Measurements from ENCODE around the gene PCSK7.

PCSK7 gene

GRCh38 chr11:117205211-117205818, 26.6 kb downstream of the PCSK7 start:
- TF ChIP-seq FOXP2 (optimal IDR thresholded peaks at IDR 0.05; ENCODE audit: control extremely low read depth, extremely low read length, insufficient read depth) (no peak), POLR2AphosphoS5 (IDR thresholded peaks at IDR 0.05; ENCODE audit: borderline replicate concordance, low read depth, low read length) (no peak), EZH2 (IDR thresholded peaks at IDR 0.05) (no peak)
- Histone ChIP-seq H3K36me3 (ENCODE audit: insufficient read depth, low read length) (no peaks in the 10 kb centered on the region), H3K9me3 (ENCODE audit: low read depth, low read length) (no peaks in the 10 kb centered on the region), H3K9ac (ENCODE audit: insufficient read length) (no peak overlapping the region), H3K27ac (no peak overlapping the region), H3K4me3 (no peak overlapping the region)
- no peak for DNase-seq (ENCODE audit: low read depth, low spot score)

- Histone ChIP-seq H3K36me3 (ENCODE audit: insufficient read depth, low read length) (no peaks in the 10 kb centered on the region), H3K27ac (no peak overlapping the region), H3K9ac (ENCODE audit: insufficient read length) (no peak overlapping the region), H3K4me3 (no peak overlapping the region), H3K9me3 (ENCODE audit: low read depth, low read length) (no peaks in the 10 kb centered on the region)
- TF ChIP-seq FOXP2 (optimal IDR thresholded peaks at IDR 0.05; ENCODE audit: control extremely low read depth, extremely low read length, insufficient read depth) (no peak), POLR2AphosphoS5 (IDR thresholded peaks at IDR 0.05; ENCODE audit: borderline replicate concordance, low read depth, low read length) (no peak), EZH2 (IDR thresholded peaks at IDR 0.05) (no peak)
- no peak for DNase-seq (ENCODE audit: low read depth, low spot score)
Measured at GRCh38 chr11:117204283-117205080, 27.4 kb downstream of the PCSK7 start.

DNA sequence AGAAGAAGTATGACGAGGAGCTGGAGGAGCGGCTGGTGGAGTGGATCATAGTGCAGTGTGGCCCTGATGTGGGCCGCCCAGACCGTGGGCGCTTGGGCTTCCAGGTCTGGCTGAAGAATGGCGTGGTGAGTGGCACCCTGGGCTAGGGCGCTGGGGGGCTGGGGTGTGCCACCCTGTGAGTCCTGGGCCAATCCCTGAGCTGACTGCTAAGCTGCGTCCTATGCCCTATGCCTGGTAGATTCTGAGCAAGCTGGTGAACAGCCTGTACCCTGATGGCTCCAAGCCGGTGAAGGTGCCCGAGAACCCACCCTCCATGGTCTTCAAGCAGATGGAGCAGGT, 28.8 kb downstream of the PCSK7 start:
- H3K27ac ChIP-seq: no peak overlapping the region
- no peak overlapping the region for H3K9ac ChIP-seq (ENCODE audit: insufficient read length)
- no peaks in the 10 kb centered on the region for H3K9me3 ChIP-seq (ENCODE audit: low read depth, low read length)
- TF ChIP-seq FOXP2 (optimal IDR thresholded peaks at IDR 0.05; ENCODE audit: control extremely low read depth, extremely low read length, insufficient read depth) (no peak), EZH2 (IDR thresholded peaks at IDR 0.05) (no peak), POLR2AphosphoS5 (IDR thresholded peaks at IDR 0.05; ENCODE audit: borderline replicate concordance, low read depth, low read length) (no peak)
- no peak overlapping the region for H3K4me3 ChIP-seq
- H3K36me3 ChIP-seq (ENCODE audit: insufficient read depth, low read length): no peaks in the 10 kb centered on the region
- DNase-seq (ENCODE audit: low read depth, low spot score): no peak

GRCh38 chr11:117202386-117203068, 29.3 kb downstream of the PCSK7 start:
- no peak for DNase-seq (ENCODE audit: low read depth, low spot score)
- H3K4me3 ChIP-seq: no peak overlapping the region
- no peak overlapping the region for H3K27ac ChIP-seq
- TF ChIP-seq EZH2 (IDR thresholded peaks at IDR 0.05) (no peak), POLR2AphosphoS5 (IDR thresholded peaks at IDR 0.05; ENCODE audit: borderline replicate concordance, low read depth, low read length) (no peak), FOXP2 (optimal IDR thresholded peaks at IDR 0.05; ENCODE audit: control extremely low read depth, extremely low read length, insufficient read depth) (no peak)
- no peaks in the 10 kb centered on the region for H3K36me3 ChIP-seq (ENCODE audit: insufficient read depth, low read length)
- no peaks in the 10 kb centered on the region for H3K9me3 ChIP-seq (ENCODE audit: low read depth, low read length)
- no peak overlapping the region for H3K9ac ChIP-seq (ENCODE audit: insufficient read length)

DNA sequence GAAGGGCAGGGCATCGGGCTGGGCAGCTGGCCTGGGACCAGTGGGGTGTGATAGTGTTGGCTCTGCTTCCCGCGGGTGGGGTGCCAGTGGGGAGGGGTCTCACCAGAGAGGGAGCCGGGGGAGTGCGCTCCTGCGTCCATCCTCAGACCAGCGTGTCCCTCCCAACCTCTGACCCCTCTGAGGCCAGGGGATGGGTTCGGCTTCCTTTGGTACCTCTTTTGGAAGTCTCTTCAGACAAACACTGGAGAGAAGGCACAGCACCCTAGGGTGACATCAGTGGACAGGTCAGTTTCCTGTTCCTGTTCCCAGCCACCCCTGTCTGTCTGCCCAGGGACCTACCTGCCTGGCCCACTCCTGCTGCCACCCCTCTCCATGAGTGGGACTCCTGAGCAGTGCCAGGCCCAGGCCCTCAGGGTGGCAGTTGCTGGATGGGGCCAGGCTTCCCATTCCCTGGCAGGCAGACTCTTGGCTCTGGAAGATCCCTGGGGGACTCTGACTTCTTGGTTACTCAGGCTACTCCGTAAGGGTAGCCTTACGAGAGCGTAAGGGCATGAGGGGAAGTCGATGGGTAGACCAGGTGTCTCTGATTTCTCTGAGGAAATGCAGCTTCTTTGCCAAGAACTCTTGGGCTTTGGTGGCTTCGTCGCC, 30.1 kb downstream of the PCSK7 start:
- no peaks in the 10 kb centered on the region for H3K36me3 ChIP-seq (ENCODE audit: insufficient read depth, low read length)
- H3K9ac ChIP-seq (ENCODE audit: insufficient read length): no peak overlapping the region
- DNase-seq (ENCODE audit: low read depth, low spot score): no peak
- no peaks in the 10 kb centered on the region for H3K9me3 ChIP-seq (ENCODE audit: low read depth, low read length)
- no peak overlapping the region for H3K4me3 ChIP-seq
- no peak overlapping the region for H3K27ac ChIP-seq
- TF ChIP-seq FOXP2 (optimal IDR thresholded peaks at IDR 0.05; ENCODE audit: control extremely low read depth, extremely low read length, insufficient read depth) (no peak), EZH2 (IDR thresholded peaks at IDR 0.05) (no peak), POLR2AphosphoS5 (IDR thresholded peaks at IDR 0.05; ENCODE audit: borderline replicate concordance, low read depth, low read length) (no peak)

DNA sequence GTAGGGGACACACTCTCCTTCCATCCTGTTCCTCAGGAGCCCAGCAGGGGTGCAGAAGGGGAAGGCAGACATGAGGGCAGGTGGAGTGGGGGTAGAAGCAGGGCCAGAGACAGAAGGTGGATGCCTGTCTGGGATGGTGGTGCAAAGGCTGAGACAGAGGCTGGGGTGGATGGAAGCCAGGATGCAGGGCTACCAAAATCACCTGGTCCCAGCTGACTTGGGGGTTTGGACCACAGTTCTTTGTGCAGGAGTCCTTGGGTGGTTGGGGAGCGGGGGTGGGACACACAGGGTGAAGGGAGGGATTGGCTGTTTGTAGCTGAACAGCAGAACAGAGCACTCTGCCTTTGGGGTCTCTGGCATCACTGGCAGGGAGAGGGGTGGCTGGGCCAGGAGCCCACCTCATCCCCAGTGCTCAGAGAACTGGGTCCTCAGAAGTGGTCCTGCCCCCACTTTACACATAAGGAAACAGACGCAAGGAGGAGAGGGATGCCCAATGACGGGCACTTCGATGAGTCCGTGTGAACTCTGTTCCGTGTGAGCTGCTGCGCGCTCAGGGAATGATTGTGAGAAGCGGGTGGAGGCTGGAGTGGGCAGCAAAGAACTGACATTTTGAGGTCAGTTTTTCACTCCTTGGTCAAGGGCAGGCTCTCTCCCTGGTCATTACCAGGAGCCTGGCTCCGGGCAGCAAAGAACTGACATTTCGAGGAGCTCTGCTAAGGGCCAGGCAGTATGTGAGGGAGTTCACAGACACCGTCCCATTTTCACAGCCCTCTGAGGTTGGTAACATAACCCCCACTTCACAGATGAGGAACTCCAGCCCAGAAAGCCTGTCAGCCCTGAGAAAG, 30.8 kb downstream of the PCSK7 start:
- no peak for DNase-seq (ENCODE audit: low read depth, low spot score)
- Histone ChIP-seq H3K9ac (ENCODE audit: insufficient read length) (no peak overlapping the region), H3K9me3 (ENCODE audit: low read depth, low read length) (no peaks in the 10 kb centered on the region), H3K27ac (no peak overlapping the region), H3K4me3 (no peak overlapping the region), H3K36me3 (ENCODE audit: insufficient read depth, low read length) (no peaks in the 10 kb centered on the region)
- TF ChIP-seq POLR2AphosphoS5 (IDR thresholded peaks at IDR 0.05; ENCODE audit: borderline replicate concordance, low read depth, low read length) (no peak), FOXP2 (optimal IDR thresholded peaks at IDR 0.05; ENCODE audit: control extremely low read depth, extremely low read length, insufficient read depth) (no peak), EZH2 (IDR thresholded peaks at IDR 0.05) (no peak)

DNA sequence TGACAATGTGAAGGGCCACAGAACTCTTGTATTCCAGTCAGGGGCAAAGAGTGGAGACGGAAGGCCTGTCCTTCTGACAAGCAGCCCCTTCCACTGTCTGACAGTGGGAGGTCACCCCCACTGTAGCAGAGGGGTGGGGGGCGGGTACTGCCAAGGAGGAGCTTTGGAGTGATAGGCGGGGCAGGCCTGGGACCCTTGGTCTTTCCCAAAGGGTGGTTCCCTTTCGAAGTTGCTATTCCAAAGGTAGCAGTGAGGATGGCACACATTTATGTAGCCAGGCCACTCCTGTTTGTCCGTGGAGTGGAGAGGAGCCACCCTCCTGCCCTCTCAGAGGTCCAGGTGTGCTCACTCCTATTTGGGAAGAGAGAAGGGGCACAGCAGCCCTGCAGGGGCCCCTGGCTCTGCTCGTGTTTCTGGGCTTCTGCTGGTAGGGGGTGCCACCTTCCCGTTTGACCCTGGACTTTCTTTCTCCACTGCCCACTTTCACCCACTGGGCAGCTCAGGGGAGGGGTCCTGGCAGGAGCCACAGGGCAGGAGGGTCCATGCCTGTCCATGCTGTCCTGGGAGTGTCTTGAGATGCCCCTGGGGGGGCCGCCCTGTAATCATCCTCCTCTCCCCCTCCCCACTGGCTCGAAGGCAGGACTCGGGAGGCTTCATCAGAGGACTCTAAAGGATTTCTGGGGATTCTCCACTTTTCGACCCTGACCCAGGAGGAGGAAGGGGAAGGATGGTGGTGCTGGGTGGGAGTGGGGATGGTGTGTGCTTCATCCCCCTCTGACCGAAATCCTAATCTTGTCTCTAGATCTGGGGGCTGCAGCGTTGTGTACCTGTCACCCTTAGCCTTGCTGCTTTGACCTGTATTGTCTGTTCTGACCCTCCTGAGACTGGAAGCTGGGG, 31.7 kb downstream of the PCSK7 start:
- no peak overlapping the region for H3K4me3 ChIP-seq
- H3K27ac ChIP-seq: no peak overlapping the region
- H3K9me3 ChIP-seq (ENCODE audit: low read depth, low read length): no peaks in the 10 kb centered on the region
- no peak for DNase-seq (ENCODE audit: low read depth, low spot score)
- no peaks in the 10 kb centered on the region for H3K36me3 ChIP-seq (ENCODE audit: insufficient read depth, low read length)
- TF ChIP-seq FOXP2 (optimal IDR thresholded peaks at IDR 0.05; ENCODE audit: control extremely low read depth, extremely low read length, insufficient read depth): no peak
- TF ChIP-seq POLR2AphosphoS5 (IDR thresholded peaks at IDR 0.05; ENCODE audit: borderline replicate concordance, low read depth, low read length): no peak
- no peak for TF ChIP-seq EZH2 (IDR thresholded peaks at IDR 0.05)
- no peak overlapping the region for H3K9ac ChIP-seq (ENCODE audit: insufficient read length)
